ENCODE results near the gene PTPN12.
"Not testable (repeated sequence)": the region's sequence is repeated elsewhere in the genome, so short reads cannot be mapped to it uniquely, and the experiment has no call there.

The PTPN12 gene

GRCh38 chr7:77537136-77537777 is at the start of gene PTPN12:
TSS of gene PTPN12 (plus strand) at chr7:77537295. CDS start at chr7:77537547, 252 bp downstream.
- no peak for DNase-seq

- no peak for DNase-seq
Observed at GRCh38 chr7:77488986-77489385, 48.1 kb upstream of the PTPN12 start.

- DNase-seq, result no peak
Observed at GRCh38 chr7:77497079-77497478, 40.0 kb upstream of the PTPN12 start.

GRCh38 chr7:77498659-77499379 is 38.3 kb upstream of the PTPN12 start:
- DNase-seq, result no peak

GRCh38 chr7:77501192-77501515 is 35.9 kb upstream of the PTPN12 start:
- no peak for DNase-seq

GRCh38 chr7:77504951-77505350 is 32.1 kb upstream of the PTPN12 start:
- no peak for DNase-seq

- no peak for DNase-seq
Observed at GRCh38 chr7:77506899-77507298, 30.2 kb upstream of the PTPN12 start.

- not testable (repeated sequence) for DNase-seq
Observed at GRCh38 chr7:77513002-77513670, 24.0 kb upstream of the PTPN12 start.

- DNase-seq, result no peak
Observed at GRCh38 chr7:77516085-77516484, 21.0 kb upstream of the PTPN12 start.

GRCh38 chr7:77520261-77520660 is 16.8 kb upstream of the PTPN12 start:
- no peak for DNase-seq

GRCh38 chr7:77521537-77521936 is 15.6 kb upstream of the PTPN12 start:
- DNase-seq, result not testable (repeated sequence)

- DNase-seq, result no peak
Observed at GRCh38 chr7:77524731-77525130, 12.4 kb upstream of the PTPN12 start.

- no peak for DNase-seq
Observed at GRCh38 chr7:77525231-77525630, 11.9 kb upstream of the PTPN12 start.

- no peak for DNase-seq
Observed at GRCh38 chr7:77528368-77528767, 8.7 kb upstream of the PTPN12 start.

- no peak for DNase-seq
Observed at GRCh38 chr7:77529279-77529678, 7.8 kb upstream of the PTPN12 start.

- DNase-seq, result no peak
Observed at GRCh38 chr7:77531038-77531437, 6.1 kb upstream of the PTPN12 start.

GRCh38 chr7:77532247-77532646 is 4.8 kb upstream of the PTPN12 start:
- DNase-seq, result no peak

- DNase-seq, result not testable (repeated sequence)
Observed at GRCh38 chr7:77532732-77533131, 4.4 kb upstream of the PTPN12 start.

- not testable (repeated sequence) for DNase-seq
Observed at GRCh38 chr7:77534046-77534445, 3.0 kb upstream of the PTPN12 start.

GRCh38 chr7:77536017-77536412 is 1.1 kb upstream of the PTPN12 start:
- no peak for DNase-seq

GRCh38 chr7:77536413-77537135 is 521 bp upstream of the PTPN12 start:
- DNase-seq, result peak; percentile 53

- no peak for DNase-seq
Observed at GRCh38 chr7:77537778-77538280, 734 bp downstream of the PTPN12 start.
